GM21423 (cell line): Measurements from ENCODE around the gene TENM3.

Experiments used
- ATAC-seq: cut with Tn5 transposase; IDR thresholded peaks from one replicate; pipeline ENCODE4 v1.9.1; 2021; ENCODE audit warnings: mild to moderate bottlenecking, moderate library complexity; ENCODE audit not compliant: unreplicated experiment

Gene TENM3

DNA sequence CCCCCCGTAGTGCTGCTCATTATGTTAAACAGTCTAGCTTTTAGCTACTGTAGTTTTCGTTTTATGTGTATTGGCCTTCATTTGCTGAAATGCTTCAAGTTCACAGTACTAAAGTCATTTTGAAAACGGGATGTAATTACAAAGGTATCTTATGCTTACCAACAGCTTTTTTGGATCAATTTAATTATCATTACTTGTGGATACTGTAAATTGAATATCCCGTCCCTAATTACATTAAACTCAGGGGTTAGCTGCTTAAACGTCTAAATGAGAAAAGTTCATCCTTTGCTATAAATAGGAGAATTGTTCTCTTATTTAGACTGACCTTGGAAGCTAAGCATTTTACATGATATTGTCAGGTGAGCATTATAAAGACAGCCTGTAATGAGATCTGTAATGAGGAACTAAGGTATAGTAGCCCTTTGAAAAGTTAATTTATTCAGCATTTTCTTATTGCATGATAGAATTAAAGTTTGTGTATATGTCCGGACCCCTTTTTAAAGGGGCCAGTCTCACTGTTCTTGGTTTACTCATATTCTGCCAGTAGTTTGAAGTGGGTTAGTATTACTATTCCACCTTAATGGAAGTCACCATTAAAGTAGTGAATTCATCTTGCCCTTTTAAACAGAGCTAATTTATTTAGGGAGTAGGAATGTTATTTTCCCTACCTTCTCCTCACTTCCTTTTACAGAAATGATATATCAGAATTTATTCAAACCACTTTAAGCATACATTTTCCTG is 252.6 kb downstream of the TENM3 start:
- no peak for ATAC-seq

DNA sequence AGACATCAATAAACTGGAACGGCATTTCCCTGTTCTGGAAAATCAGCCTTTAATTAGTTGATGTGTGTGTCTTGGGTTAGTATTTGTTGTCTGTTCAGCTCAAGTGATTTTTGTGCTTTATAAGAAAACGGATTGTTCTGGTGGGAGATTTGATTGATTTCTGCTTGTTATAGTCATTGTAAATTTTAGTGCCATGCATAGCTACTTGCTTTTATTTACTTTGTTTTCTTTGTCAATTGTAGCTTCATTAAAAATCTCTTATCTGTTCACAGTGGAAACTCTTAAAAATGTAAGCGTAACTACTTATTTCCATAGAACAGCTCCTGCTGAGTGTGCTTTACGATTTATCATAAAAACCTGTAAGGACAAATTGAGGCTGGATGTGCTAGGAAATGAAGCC is 253.2 kb downstream of the TENM3 start:
- no peak for ATAC-seq

DNA sequence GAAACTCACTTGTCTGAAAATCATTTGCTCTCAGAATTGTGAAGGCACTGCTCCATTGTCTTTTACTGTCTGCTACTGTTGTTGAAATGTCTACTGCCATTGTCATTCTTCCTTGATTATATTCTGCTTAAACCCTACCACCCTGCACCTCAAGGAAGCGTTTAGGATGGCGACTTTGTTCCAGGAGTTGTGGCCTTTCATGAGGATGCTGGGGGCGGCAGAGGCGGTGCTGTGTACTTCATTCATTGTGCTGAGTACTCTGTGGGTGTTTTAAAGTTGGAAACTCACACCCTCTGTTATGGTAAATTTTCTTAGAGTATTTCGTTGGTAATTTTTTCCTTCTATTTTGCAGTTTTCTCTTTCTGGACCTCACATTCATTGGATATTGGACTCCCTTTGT is 258.9 kb downstream of the TENM3 start:
- no peak for ATAC-seq

DNA sequence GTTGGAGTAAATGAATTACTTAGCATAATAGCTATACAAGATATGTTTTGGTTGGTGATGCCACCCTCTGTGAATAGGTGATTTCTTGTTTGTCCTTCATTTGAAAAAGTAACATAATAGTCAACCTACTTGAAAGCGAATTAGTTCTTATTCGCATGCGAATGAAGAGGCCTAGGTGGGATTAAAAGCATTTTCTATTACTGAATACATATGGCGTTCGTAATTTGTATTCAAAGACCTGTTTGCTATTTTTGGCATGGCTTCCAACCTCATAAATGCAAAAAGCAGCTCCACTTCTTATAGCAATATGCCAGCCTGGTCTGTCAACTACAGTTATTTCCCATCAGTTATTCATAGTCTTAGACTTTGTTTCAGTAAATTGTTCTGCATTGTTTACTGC is 261.3 kb downstream of the TENM3 start:
- no peak for ATAC-seq

DNA sequence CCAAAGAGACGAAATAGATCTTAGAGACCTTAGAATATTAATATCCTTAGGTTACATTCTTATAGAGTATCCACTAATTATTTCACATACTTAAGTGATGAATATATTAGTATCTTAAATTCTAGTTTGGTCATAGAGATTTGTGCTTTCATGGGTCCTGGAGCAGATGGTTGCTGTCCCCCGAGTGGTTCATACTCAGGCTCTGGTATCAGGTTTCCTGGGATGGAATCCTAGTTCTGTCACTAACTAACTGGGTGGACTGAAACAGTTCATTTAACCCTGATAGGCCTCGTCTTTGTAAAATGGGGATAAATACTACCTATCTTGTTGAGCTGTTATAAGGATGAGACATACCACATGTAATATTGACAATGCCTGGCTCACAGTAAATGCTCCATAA is 264.6 kb downstream of the TENM3 start:
- ATAC-seq = no peak

DNA sequence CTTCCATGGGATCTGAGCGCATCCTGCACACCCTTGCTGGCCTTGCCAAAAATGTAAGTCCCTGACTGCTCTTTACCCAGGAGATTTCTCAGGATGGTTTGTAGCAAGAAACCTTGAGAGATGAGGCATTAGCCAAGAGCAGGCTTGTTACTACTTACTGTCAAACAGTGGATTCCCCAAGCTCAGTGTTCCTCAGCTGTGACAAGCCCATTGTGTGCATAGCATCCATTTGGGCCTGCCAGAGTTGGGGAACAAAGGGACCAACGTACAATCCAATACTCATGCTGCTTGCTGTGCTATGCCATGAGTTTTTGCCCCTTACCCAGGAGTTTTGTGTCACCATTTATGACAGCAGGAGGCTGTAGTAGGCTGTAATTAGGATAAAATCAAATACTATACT is 267.6 kb downstream of the TENM3 start:
- no peak for ATAC-seq

DNA sequence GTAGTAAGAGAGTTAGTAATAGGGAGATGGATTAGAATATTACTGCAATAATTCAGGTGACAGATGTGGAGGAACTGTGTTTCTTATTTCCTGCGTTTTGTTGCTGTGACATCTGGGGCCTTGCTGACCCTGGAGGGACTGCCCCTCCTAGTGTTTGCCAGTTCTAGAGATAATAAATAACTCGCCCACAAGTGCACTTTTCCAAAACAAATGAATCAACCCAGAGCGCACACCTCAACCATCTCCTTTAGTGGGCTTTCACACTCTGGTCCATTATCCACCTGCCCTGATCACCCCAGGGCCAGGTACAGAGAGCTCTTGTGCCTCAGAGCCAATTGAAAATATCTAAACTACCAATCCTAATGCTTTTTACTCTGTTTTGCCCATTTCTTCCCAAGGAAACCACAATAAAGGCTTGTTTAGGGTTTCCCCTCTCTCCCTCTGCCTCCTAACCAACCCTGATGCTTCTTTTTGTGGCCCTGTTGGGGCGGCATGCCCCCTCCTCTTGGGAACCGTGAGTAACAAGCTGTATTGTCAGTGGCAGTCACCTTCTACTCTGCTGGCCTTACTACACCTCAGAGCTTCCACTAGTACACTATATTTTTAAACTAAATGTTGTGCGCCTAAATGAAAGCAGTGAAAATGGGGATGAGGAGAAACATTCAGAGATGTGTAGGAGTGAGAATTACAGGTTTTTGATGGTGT is 270.5 kb downstream of the TENM3 start:
- ATAC-seq = peak; percentile 87

DNA sequence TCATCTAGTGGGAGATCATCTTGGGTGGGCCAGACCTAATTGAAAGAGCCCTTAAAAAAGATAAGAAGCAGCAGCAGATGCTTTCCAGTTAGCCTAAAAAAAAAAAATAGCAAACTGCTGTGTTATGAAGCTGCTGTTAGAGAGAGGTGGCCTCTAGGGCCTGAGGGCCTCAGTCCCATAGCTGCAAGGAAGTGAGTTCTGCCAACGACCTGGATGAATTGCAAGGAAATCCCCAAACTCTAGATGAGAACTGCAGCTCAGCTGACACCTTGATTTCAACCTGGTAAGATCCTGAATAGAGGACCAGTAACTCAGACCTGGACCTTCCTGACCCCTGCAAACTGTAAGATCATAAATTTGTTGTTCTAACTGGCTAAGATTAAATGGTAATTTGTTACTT is 275.2 kb downstream of the TENM3 start:
- ATAC-seq = no peak

DNA sequence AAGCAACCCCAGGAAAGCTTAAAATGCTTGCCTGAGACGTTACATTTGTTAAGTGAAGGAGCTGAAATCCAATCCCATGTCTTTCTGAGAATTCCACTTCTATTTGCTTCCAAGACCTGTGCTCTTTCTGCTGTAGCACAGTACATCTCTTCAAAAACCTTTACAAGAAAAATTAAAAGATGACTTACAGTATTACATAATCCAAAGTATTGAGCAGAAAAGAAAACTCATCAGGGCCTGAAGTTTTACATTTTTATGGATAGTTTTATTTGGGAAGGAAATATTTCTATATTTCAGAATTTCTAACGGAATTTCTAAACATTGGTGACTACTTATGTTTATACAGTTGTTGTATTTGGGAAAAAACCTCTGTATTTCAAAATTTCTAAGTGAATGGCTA is 276.3 kb downstream of the TENM3 start:
- no peak for ATAC-seq

DNA sequence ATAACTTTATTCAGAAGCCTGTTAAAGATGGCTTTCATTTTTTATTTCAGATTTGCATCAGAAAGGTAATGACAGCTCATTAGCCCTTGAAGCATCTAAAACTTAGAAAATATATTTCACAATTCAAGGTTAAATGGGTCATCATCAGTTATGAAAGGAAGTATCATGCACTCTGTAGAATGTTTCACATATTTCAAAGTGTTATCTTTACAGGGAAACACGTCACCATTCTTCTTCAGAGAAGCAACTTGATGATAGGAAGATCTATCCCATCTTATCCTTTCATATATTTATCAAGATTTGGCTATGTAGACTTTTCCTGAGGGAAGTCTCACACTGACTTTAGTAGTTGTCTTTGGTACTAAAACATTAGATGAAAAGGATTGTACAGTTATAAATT is 277.8 kb downstream of the TENM3 start:
- no peak for ATAC-seq

DNA sequence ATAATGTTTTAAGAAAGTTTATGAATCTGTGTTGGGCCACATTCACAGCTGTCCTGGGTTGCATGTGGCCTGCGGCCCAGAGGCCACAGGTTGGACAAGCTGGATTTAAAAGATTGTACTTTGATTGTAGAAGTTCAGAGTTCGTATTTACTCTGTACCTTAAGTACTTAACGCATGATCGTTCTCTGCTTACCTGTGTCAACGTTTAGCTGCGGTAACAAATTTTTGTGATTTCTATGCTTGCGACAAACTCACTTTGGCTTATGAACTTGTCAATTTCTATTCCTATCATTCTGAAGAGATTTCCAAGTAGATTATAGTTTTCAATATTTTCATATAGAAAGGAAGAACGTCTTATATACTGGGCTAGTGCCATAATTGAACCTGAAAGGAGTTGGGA is 285.6 kb downstream of the TENM3 start:
- ATAC-seq = no peak

DNA sequence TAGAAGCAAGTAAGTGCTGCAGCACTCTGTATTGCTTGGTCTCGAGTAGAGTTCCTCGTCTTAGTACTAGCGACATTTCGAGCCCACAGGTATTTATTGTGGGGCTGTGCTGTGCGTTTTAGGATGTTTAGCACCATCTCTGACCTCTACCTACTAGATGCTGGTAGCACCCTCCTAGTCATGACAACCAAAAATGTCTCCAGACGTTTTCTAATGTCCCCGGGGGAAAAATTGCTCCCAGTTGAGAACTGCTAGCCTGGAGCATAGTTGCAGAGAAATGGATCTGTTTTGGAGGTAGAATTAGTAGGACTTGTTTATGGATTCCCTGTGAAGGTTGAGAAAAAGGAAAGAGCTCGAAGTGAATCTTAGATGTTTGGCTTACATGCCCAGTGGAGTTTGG is 287.2 kb downstream of the TENM3 start:
- no peak for ATAC-seq

DNA sequence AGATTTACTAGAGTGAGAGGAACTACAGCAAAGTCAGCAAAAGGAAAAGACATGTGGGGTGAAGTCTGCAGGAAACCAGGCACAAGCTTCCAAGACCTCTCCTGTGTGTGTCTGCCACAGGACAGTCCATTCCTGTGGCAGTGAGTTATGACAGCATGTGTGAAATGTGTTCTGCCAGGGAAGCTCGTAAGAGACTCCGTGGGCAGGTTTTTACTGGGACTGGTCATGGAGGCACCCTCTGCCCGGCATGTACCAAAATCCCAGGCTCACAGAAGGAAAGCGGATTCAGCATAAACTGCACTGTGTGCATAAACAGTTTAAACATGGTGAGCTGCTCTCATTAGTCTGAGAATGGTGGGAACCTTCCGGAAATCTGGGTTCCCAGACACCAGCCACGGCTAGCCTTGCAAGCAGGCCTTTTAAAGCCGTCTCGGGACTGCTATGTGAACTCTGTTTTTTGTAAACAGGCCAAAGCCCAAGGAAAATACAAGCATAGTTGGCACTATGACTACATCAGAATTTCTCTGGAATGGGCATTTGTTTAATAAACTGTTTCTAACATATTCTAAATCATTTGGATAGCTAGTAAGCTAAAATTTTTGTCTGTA is 288.5 kb downstream of the TENM3 start:
- no peak for ATAC-seq

DNA sequence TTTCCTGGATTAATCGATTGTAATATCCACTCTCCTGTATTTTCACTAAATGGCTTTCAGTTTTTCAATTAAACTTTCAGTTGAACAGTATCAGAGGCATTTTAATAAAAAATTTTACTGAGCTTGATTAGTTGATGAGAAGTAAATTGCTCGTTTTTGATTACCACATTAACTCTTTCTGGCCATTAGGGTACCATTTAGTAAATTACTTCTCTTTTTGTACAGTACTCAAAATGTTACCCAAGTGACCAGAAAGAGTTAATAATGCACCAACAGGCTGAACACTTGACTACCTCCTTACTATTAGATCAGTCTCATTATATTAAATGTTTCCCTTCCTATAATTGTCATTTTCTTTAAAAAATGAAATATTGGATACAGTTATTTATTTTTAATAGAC is 289.2 kb downstream of the TENM3 start:
- no peak for ATAC-seq

DNA sequence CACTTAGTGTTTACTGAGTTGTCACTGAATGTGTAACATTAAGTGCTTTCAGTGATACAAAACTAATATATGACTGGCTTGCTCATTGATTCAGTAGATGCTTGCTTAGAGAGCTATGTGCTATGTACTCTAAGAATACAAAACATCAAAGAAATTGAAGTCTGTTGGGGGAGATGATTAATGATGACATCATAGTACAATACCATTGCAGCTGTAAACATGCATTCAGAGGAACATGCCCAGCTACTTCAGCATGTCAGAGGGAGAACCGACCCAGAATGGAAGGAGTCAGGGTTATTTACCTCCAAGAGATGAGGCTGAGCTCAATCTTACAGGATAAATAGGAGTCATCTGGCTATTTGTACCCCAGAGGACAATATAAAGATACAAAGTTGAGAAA is 290.8 kb downstream of the TENM3 start:
- ATAC-seq = no peak

DNA sequence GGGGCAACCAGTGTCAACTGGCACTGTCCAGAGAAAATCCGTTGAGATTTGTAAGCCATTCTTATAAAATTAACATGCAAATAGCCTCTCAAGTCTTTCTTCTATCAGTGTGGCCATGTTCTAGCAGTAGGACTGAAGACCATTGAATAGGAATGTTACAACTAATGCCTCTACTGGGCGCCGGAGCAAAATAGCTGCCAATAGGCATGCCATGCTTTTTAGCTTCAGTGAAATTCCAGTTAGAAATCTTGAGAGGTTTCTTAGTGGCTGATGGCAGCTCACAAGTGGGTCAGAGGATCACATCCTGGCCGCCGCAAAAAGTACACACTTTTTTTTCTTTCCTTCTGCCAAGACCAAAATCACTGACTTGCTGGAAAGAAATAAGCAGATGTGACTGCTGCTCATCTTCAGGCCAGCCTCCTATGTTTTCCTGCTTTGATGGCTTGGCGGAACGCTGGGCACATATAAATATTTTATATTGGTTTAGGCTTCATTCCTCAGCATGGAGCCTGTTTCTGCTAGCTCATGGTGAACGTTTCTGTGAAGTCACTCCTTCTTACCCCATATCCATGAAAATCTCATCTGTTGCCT is 293.1 kb downstream of the TENM3 start:
- no peak for ATAC-seq

DNA sequence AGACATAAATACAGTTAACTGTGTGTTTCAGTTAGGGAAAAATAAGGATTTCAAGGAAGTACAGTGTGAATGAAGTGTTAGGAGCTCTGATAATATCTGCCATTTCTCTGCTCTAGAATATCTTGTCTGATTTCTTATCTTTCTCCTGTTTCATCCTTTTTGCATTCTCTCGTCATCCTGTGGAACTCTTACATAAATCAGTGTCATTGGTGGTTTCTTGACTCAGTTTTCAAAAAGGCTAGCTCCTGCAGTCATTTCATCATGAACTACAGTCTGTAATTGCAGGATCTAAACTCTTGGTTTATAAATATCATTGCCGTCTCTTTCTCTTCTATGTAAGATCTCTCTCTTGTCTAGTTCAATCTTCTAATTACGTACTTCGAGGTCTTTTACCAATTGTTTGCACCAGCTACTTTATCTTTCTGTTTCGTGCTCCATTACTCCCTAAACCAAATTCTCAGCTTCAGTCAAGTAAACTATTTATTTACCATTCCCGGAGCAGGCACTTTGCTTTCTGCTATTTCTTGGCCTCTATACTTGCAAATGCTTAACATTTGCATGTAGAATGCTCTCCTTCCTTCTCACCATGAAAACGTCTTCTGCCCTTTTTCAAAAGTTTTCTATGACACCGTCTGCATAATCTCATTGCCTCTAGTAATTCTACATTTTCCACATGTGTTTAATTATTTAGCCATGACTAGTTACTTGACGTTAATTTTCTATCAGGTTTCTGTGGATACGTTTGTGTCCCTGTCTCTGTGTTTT is 294.0 kb downstream of the TENM3 start:
- no peak for ATAC-seq

DNA sequence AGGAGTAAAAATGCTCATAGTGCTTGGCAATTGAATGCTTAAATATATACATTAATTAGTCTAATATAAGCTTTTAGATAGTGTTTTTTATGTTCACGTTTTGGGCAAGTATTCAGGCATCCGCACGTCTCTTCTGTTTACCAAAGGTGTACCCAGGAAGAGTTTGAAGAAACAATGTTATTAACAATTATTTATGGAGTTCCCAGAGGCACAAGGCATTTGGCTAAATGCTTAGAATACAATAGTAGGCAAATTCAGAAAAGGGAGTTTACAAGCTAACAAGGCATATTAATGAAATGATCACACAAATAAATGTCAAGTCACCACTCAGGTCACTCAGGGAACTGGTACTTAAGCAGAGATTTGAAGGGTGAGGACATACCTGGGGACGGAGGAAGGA is 294.8 kb downstream of the TENM3 start:
- ATAC-seq = no peak

DNA sequence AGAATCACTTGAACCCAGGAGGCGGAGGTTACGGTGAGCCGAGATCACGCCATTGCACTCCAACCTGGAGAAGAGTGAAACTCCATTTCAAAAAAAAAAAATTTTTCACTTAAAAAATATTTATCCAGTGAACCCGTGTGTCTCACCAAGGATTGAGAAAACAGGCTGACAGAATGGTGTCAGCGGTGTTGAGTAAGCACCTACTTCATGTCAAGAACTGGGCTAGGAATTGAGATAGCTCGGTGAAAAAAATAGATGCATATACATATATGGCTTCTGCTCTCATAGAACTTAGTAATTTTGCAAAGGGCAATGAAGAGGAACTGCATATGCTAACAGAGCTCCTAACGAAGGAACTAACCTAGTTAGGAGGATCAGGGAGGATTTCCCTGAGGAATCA is 297.3 kb downstream of the TENM3 start:
- no peak for ATAC-seq

DNA sequence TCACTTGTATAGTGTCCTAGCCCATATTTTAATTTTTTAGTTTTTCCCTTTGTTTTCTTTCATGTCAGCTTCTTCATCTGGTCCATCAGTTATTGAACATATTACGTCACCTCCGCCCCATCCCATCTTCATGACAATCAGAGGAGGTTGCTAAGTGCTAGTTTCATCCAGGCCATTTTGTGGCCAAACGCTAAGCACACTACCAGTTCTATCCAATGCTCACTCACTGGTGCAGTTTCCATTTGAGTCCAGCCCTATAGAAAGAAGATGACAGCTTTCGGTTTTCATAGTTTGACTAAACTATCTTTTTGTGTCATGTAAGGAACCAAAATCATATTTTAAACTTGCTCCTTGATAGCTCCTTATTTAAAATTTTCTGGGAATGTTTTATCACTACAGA is 304.2 kb downstream of the TENM3 start:
- ATAC-seq = peak; percentile 97

DNA sequence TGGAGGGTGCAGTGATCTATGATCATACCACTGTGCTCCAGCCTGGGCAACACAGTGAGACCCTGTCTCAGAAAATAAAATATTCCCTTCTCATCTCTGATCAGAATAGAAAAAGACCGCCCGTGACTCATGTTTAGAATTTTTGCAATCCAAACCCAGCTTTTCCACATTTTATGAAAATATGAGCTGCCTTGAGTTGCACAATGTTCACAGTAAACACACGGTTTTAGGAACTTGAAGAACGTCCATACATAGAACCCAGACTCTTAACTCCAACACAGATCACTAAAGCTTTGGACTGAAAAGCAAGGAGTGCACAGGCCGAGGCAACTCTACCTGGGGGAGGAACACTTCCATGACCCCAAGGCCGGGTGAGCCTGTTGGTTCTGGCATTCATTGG is 305.0 kb downstream of the TENM3 start:
- ATAC-seq = no peak
